GM21447 (cell line): ENCODE measurements around the gene GNLY.

ENCODE experiments used
- ATAC-seq: cut with Tn5 transposase; IDR thresholded peaks from one replicate; pipeline ENCODE4 v1.9.1; 2021; ENCODE audit not compliant: unreplicated experiment

GNLY gene

GRCh38 chr2:85741211-85741832 lies 47.2 kb downstream of the GNLY start:
- ATAC-seq = no peak

GRCh38 chr2:85741833-85742455 lies 47.8 kb downstream of the GNLY start:
- ATAC-seq = no peak

GRCh38 chr2:85743304-85743978 lies 49.3 kb downstream of the GNLY start:
- no peak for ATAC-seq

- no peak for ATAC-seq
Observed at GRCh38 chr2:85744055-85744454, 49.9 kb downstream of the GNLY start.

GRCh38 chr2:85744741-85745601 lies 50.8 kb downstream of the GNLY start:
- ATAC-seq = no peak

GRCh38 chr2:85745619-85746018 lies 51.5 kb downstream of the GNLY start:
- no peak for ATAC-seq

GRCh38 chr2:85746321-85747004 lies 52.3 kb downstream of the GNLY start:
- ATAC-seq = no peak

- no peak for ATAC-seq
Observed at GRCh38 chr2:85747441-85747840, 53.3 kb downstream of the GNLY start.

- peak; percentile 81 for ATAC-seq
Observed at GRCh38 chr2:85748039-85748734, 54.0 kb downstream of the GNLY start.
